ENCODE measurements around the gene PUM2.

Gene PUM2

GRCh38 chr2:20357638-20358389 is 7.2 kb upstream of the PUM2 start:
- H3K27ac ChIP-seq (ENCODE audit: insufficient read depth, low read length, poor library complexity, severe bottlenecking): no peak overlapping the region
- no peak overlapping the region for H3K4me3 ChIP-seq (ENCODE audit: insufficient read depth, low read depth, low read length, poor library complexity, severe bottlenecking)
- peaks cover 5% of the 10 kb centered on the region for H3K4me1 ChIP-seq (ENCODE audit: control insufficient read depth, insufficient read depth, low read length, poor library complexity, severe bottlenecking)
- DNase-seq: no peak
- H3K9me3 ChIP-seq (ENCODE audit: control insufficient read depth, low read length): no peaks in the 10 kb centered on the region
- no peaks in the 10 kb centered on the region for H3K36me3 ChIP-seq (ENCODE audit: control insufficient read depth, insufficient read depth, low read length)
- no peaks in the 10 kb centered on the region for H3K27me3 ChIP-seq (replicated peaks; ENCODE audit: control insufficient read depth, insufficient read depth, low read length, poor library complexity, severe bottlenecking)

DNA sequence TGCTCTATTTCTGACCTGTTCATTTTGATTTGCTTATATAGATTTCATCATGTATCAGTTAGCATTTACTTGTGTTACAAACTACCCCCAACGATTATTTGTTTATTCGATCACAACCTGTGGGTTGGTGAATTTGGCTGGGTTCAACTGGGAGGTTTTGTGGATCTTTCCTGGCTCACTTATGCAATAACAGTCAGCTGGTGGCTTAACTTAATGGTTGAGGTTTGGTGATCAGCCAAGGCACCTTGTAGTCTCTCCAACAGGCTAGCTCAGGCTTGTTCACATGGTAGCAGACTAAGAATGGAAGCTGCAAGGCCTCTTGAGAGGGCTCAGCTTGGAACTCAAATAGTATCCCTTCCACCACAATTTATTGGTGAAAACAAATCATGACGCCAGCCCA is 5.4 kb upstream of the PUM2 start:
- H3K4me1 ChIP-seq (ENCODE audit: control insufficient read depth, insufficient read depth, low read length, poor library complexity, severe bottlenecking): peaks cover 21% of the 10 kb centered on the region
- H3K4me3 ChIP-seq (ENCODE audit: insufficient read depth, low read depth, low read length, poor library complexity, severe bottlenecking): no peak overlapping the region
- no peak overlapping the region for H3K27ac ChIP-seq (ENCODE audit: insufficient read depth, low read length, poor library complexity, severe bottlenecking)
- no peak for DNase-seq
- H3K27me3 ChIP-seq (replicated peaks; ENCODE audit: control insufficient read depth, insufficient read depth, low read length, poor library complexity, severe bottlenecking): no peaks in the 10 kb centered on the region
- no peaks in the 10 kb centered on the region for H3K36me3 ChIP-seq (ENCODE audit: control insufficient read depth, insufficient read depth, low read length)
- no peaks in the 10 kb centered on the region for H3K9me3 ChIP-seq (ENCODE audit: control insufficient read depth, low read length)

- Histone ChIP-seq H3K4me1 (ENCODE audit: control insufficient read depth, insufficient read depth, low read length, poor library complexity, severe bottlenecking) (peaks cover 22% of the 10 kb centered on the region), H3K27ac (ENCODE audit: insufficient read depth, low read length, poor library complexity, severe bottlenecking) (no peak overlapping the region), H3K27me3 (replicated peaks; ENCODE audit: control insufficient read depth, insufficient read depth, low read length, poor library complexity, severe bottlenecking) (no peaks in the 10 kb centered on the region), H3K4me3 (ENCODE audit: insufficient read depth, low read depth, low read length, poor library complexity, severe bottlenecking) (no peak overlapping the region), H3K9me3 (ENCODE audit: control insufficient read depth, low read length) (no peaks in the 10 kb centered on the region), H3K36me3 (ENCODE audit: control insufficient read depth, insufficient read depth, low read length) (no peaks in the 10 kb centered on the region)
- DNase-seq: no peak
These were observed 4.5 kb upstream of the PUM2 start for GRCh38 chr2:20355131-20355530.

- no peak overlapping the region for H3K27ac ChIP-seq (ENCODE audit: insufficient read depth, low read length, poor library complexity, severe bottlenecking)
- H3K4me1 ChIP-seq (ENCODE audit: control insufficient read depth, insufficient read depth, low read length, poor library complexity, severe bottlenecking): peaks cover 22% of the 10 kb centered on the region
- H3K4me3 ChIP-seq (ENCODE audit: insufficient read depth, low read depth, low read length, poor library complexity, severe bottlenecking): no peak overlapping the region
- H3K9me3 ChIP-seq (ENCODE audit: control insufficient read depth, low read length): no peaks in the 10 kb centered on the region
- H3K36me3 ChIP-seq (ENCODE audit: control insufficient read depth, insufficient read depth, low read length): no peaks in the 10 kb centered on the region
- no peaks in the 10 kb centered on the region for H3K27me3 ChIP-seq (replicated peaks; ENCODE audit: control insufficient read depth, insufficient read depth, low read length, poor library complexity, severe bottlenecking)
- DNase-seq: no peak
These were observed 2.8 kb upstream of the PUM2 start for GRCh38 chr2:20353241-20353992.

GRCh38 chr2:20352581-20353216 is 2.1 kb upstream of the PUM2 start:
- H3K4me3 ChIP-seq (ENCODE audit: insufficient read depth, low read depth, low read length, poor library complexity, severe bottlenecking): no peak overlapping the region
- no peak for DNase-seq
- peaks cover 22% of the 10 kb centered on the region for H3K4me1 ChIP-seq (ENCODE audit: control insufficient read depth, insufficient read depth, low read length, poor library complexity, severe bottlenecking)
- peak overlapping the region; percentile 91 for H3K27ac ChIP-seq (ENCODE audit: insufficient read depth, low read length, poor library complexity, severe bottlenecking)
- no peaks in the 10 kb centered on the region for H3K27me3 ChIP-seq (replicated peaks; ENCODE audit: control insufficient read depth, insufficient read depth, low read length, poor library complexity, severe bottlenecking)
- no peaks in the 10 kb centered on the region for H3K9me3 ChIP-seq (ENCODE audit: control insufficient read depth, low read length)
- H3K36me3 ChIP-seq (ENCODE audit: control insufficient read depth, insufficient read depth, low read length): no peaks in the 10 kb centered on the region

- Histone ChIP-seq H3K36me3 (ENCODE audit: control insufficient read depth, insufficient read depth, low read length) (no peaks in the 10 kb centered on the region), H3K27me3 (replicated peaks; ENCODE audit: control insufficient read depth, insufficient read depth, low read length, poor library complexity, severe bottlenecking) (no peaks in the 10 kb centered on the region), H3K4me3 (ENCODE audit: insufficient read depth, low read depth, low read length, poor library complexity, severe bottlenecking) (no peak overlapping the region), H3K27ac (ENCODE audit: insufficient read depth, low read length, poor library complexity, severe bottlenecking) (peak overlapping the region; percentile 91), H3K9me3 (ENCODE audit: control insufficient read depth, low read length) (no peaks in the 10 kb centered on the region), H3K4me1 (ENCODE audit: control insufficient read depth, insufficient read depth, low read length, poor library complexity, severe bottlenecking) (peaks cover 22% of the 10 kb centered on the region)
- DNase-seq: no peak
These were observed 1.6 kb upstream of the PUM2 start for GRCh38 chr2:20352230-20352578.

DNA sequence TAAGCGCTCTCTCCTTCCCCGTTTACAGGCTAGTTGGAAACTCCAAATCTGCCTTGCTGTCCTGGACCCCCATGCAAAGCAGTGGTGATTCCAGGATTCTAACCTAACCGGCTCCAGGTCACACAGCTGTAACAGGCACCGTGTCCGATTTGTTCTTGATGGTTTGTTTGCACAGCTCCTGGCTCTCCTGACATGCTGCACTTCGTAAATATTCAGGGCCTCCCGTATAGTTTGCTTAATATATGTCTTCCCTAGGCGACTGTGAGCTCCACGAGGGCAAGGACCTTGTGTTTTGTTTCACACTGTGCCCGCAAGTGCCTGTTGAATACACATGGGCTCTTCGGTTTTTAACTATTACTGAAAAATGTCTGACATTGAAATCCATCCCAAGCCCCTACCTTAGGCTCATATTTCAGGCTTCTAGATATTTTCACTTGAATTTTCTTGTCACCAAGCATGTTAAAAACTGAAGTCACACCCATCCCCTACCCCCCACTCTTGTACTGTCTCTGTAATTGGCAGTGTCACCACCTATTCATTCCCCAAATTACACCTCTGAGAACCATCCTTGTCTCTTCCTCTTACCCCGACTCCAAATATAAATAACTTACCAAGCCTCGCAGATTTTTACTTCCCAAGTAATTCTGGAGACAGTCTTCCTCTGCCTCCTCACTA is 1.0 kb upstream of the PUM2 start:
- Histone ChIP-seq H3K27ac (ENCODE audit: insufficient read depth, low read length, poor library complexity, severe bottlenecking) (peak overlapping the region; percentile 91), H3K36me3 (ENCODE audit: control insufficient read depth, insufficient read depth, low read length) (no peaks in the 10 kb centered on the region), H3K4me1 (ENCODE audit: control insufficient read depth, insufficient read depth, low read length, poor library complexity, severe bottlenecking) (peaks cover 25% of the 10 kb centered on the region), H3K9me3 (ENCODE audit: control insufficient read depth, low read length) (no peaks in the 10 kb centered on the region), H3K27me3 (replicated peaks; ENCODE audit: control insufficient read depth, insufficient read depth, low read length, poor library complexity, severe bottlenecking) (no peaks in the 10 kb centered on the region), H3K4me3 (ENCODE audit: insufficient read depth, low read depth, low read length, poor library complexity, severe bottlenecking) (peak overlapping the region; percentile 67)
- DNase-seq: no peak

GRCh38 chr2:20350041-20350712 is 467 bp downstream of the PUM2 start:
- Histone ChIP-seq H3K27ac (ENCODE audit: insufficient read depth, low read length, poor library complexity, severe bottlenecking) (peak overlapping the region; percentile 89), H3K4me3 (ENCODE audit: insufficient read depth, low read depth, low read length, poor library complexity, severe bottlenecking) (peak overlapping the region; percentile 89), H3K27me3 (replicated peaks; ENCODE audit: control insufficient read depth, insufficient read depth, low read length, poor library complexity, severe bottlenecking) (no peaks in the 10 kb centered on the region), H3K4me1 (ENCODE audit: control insufficient read depth, insufficient read depth, low read length, poor library complexity, severe bottlenecking) (peaks cover 30% of the 10 kb centered on the region), H3K36me3 (ENCODE audit: control insufficient read depth, insufficient read depth, low read length) (no peaks in the 10 kb centered on the region), H3K9me3 (ENCODE audit: control insufficient read depth, low read length) (no peaks in the 10 kb centered on the region)
- DNase-seq: peak in 2 of 3 donors; percentile 34 to 42

- Histone ChIP-seq H3K4me3 (ENCODE audit: insufficient read depth, low read depth, low read length, poor library complexity, severe bottlenecking) (peak overlapping the region; percentile 89), H3K4me1 (ENCODE audit: control insufficient read depth, insufficient read depth, low read length, poor library complexity, severe bottlenecking) (peaks cover 30% of the 10 kb centered on the region), H3K36me3 (ENCODE audit: control insufficient read depth, insufficient read depth, low read length) (no peaks in the 10 kb centered on the region), H3K27ac (ENCODE audit: insufficient read depth, low read length, poor library complexity, severe bottlenecking) (peak overlapping the region; percentile 89), H3K27me3 (replicated peaks; ENCODE audit: control insufficient read depth, insufficient read depth, low read length, poor library complexity, severe bottlenecking) (no peaks in the 10 kb centered on the region), H3K9me3 (ENCODE audit: control insufficient read depth, low read length) (no peaks in the 10 kb centered on the region)
- DNase-seq: no peak
These were observed 1.1 kb downstream of the PUM2 start for GRCh38 chr2:20349513-20349921.
